GM19395 (cell line): ENCODE data around the gene SLC25A44.

Experiments used
- ATAC-seq: cut with Tn5 transposase; IDR thresholded peaks from one replicate; pipeline ENCODE4 v1.9.1; 2021; ENCODE audit warnings: mild to moderate bottlenecking, moderate library complexity; ENCODE audit not compliant: unreplicated experiment

Gene SLC25A44

GRCh38 chr1:156193488-156194299 is at the start of gene SLC25A44:
Gene SLC25A44 (plus strand): TSS chr1:156194104. CDS start chr1:156199848, 5,744 bp downstream.
- ATAC-seq: peak; percentile 91

DNA sequence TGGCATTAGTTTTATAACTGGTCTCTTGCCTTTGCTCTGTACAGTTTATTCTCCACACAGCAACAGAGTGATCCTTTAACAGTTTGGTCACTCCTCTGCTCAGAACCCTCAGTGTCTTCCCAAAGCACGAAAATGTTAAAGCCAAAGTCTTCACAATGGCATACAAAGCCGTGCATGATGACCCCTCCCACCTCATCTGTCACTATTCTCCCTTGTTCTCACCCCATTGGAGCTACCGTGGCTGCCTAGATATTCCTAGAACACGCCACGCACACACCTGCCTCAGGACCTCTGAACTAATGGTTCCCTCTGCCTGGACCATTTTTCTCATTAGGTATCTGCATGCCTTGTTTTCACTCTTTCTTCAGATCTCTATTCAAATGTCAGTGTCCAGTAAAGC is 49.2 kb upstream of the SLC25A44 start:
- no peak for ATAC-seq

- no peak for ATAC-seq
Observed at GRCh38 chr1:156145650-156146019, 48.3 kb upstream of the SLC25A44 start.

DNA sequence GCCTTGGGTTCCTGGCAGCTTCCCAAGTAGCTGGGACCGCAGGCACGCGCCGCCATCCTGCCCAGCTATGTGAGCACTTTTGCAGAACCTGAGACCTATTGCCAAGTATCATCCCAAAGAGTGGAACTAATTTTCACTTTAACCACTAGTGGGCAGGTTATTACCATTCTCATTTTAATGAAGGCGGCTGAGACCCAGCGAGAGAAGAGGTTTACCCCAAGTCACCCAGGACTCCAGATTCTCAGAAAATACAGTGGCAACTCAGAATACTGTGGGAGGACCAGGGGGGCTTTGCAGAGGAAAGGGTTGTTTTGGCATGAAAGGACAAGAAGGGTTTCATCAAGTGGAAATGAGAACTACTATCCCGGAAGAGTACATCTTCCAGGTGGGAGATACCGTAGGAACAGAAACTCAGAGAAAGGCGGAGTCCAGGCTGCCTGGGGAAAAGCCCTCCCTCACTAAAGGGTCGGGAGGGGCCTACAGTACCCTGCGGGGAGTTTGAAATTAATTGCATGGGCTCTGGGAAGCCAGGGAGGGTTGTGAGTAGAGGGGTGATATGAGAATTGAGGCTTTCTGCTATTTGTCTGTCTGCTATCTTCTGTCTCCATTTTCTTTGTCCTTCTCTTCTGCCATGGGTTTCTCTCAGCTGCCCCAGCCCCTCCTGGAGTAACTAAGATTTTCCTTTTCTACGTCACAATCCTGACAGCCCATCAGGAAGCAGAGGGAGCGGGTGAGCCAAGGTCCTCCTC is 47.7 kb upstream of the SLC25A44 start:
- ATAC-seq: no peak

DNA sequence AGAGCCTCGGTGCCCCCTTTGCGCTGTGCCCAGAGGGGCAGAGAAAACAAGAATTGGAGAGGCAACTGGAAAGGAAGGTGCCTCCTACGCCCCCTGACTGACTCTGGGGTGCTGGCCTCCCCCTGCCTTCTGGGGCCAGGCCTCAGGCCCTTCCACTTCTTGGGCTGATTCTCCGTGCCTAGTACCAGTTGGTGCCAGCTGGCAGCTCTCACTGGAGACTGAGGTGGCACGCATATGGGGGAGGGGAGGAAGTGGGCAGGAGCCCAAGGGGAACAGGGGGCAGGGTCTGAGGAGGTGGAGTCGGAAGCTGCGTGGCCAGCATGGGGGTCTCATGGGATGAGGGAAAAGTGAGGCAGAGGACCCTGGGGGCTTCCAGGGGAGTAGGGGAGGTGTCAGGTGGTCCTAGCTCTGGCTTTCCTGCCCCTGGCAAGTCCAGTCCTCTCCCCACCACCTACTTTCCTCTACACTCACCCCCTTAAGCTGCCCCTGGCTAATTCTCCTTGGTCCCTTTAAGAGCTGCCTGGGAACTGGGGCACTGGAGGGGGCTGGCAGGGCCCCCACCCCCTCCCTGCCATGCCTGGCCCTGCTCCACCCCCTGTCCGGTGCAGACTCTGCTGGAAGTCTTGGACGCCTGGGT is 47.0 kb upstream of the SLC25A44 start:
- no peak for ATAC-seq

GRCh38 chr1:156148216-156148615 is 45.7 kb upstream of the SLC25A44 start:
- ATAC-seq: no peak

GRCh38 chr1:156149374-156150332 is 44.3 kb upstream of the SLC25A44 start:
- ATAC-seq: peak; percentile 51

GRCh38 chr1:156150333-156151011 is 43.4 kb upstream of the SLC25A44 start:
- ATAC-seq: no peak

DNA sequence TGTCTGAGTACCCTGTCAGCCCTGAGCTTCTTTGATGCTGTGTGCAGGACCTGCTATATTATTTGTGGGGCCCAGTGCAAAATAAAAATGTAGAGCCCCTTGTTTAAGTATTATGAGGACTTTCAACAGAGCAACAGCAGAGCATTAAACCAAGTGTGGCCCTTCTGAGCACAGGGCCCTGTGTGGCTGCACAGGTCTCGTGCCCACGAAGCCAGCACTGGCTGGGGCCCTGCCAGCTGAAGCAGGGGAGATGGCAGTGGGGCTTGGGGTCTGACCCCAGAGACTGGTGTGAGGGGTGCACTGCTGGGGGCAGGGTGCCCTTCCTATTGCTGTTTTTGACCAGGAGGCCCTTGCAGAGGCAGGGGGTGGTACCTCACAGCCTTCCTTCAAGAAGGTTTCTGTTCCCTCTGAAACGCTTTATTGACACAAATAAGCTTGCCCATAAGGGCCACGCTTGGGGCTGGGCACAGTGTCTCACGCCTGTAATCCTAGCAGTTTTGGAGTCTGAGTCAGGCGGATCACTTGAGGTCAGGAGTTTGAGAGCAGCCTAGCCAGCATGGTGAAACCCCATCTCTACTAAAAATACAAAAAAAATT is 42.7 kb upstream of the SLC25A44 start:
- ATAC-seq: no peak

DNA sequence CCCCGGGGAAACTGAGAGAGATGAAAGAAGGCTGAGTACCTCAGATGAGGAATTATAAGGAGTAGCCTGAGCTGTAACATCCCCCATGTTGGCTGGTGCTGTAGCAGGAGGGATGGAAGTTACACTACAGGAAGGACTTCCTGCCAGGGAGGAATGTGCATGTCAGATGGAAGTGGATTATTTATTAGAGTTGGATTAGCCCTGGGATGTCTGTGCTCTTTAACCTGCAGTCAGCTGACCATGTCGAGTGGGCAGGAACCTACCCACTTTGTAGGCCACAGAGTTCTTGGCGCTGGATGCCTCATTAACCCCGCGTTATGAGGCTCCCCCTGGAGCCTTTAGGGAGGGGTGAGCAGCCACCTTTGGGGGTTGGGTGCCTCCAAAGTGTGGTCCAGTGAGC is 41.3 kb upstream of the SLC25A44 start:
- no peak for ATAC-seq

- ATAC-seq: no peak
Observed at GRCh38 chr1:156153362-156153761, 40.5 kb upstream of the SLC25A44 start, which contains the start of gene SEMA4A. Gene SEMA4A (plus strand): TSS chr1:156153585. CDS start chr1:156154579, 994 bp downstream.

DNA sequence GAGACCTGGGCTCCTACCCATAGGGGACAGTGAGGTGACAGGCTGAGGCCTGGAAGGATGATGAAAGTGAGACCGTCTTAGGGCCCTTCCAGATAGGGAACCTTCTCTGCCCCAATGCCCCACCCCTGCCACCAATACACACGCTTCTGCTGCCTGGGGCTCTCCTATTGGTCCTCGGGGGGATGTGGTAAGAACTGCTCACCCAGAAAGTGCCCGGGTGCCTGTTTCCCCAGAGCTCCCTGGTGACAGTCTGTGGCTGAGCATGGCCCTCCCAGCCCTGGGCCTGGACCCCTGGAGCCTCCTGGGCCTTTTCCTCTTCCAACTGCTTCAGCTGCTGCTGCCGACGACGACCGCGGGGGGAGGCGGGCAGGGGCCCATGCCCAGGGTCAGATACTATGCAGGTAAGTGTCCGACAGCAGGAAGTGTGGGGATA is 39.6 kb upstream of the SLC25A44 start:
- peak; percentile 42 for ATAC-seq

- no peak for ATAC-seq
Observed at GRCh38 chr1:156155756-156156510, 38.0 kb upstream of the SLC25A44 start.

- ATAC-seq: no peak
Observed at GRCh38 chr1:156157506-156157905, 36.4 kb upstream of the SLC25A44 start.

DNA sequence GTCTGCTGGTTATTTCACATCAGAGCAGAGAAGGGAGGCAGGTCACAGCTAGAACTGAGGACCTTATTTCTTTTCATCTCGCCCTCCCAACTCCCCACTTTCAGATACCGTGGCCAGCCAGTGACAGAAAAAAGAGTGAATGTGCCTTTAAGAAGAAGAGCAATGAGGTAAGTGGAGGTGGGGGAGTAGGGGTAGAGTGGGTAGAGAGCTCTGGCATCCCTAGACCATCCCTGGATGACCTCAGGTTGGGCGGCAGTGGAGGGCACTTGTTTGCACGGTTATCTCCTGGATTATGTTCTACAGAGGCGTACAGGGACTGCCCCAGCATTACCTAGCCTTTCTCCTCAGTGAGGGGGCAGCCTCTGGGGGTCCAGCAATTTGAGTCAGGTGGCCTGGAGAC is 35.9 kb upstream of the SLC25A44 start:
- ATAC-seq: no peak

- no peak for ATAC-seq
Observed at GRCh38 chr1:156160000-156160742, 33.7 kb upstream of the SLC25A44 start.

DNA sequence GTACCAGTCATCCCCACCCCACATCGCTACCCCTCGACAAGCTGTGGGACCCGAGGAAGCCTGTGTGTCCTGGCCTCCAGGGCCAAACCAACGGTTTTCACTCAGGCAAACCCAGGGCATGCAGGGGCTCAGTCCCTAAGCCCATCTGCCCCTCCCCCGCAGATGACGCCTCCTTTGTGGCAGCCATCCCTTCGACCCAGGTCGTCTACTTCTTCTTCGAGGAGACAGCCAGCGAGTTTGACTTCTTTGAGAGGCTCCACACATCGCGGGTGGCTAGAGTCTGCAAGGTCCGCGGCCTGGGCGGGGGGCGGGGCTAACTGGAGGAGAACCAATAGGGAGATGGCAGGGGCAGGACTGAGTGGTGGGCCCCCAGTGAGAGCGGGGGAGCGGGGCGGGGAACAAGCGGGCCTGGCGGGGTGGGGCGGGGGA is 33.1 kb upstream of the SLC25A44 start:
- no peak for ATAC-seq

- ATAC-seq: no peak
Observed at GRCh38 chr1:156162430-156163037, 31.4 kb upstream of the SLC25A44 start.
